AG09319 (cell line): ENCODE data around the gene USP38.

Experiments
- DNase-seq: peaks from one replicate; pipeline ENCODE4 v3.0.0-alpha.2; 2010; ENCODE audit warnings: low read depth; ENCODE audit errors: extremely low read depth
- CTCF ChIP-seq: IDR thresholded peaks from 2 replicates; pipeline ENCODE4 v1.5.1; 2011; ENCODE audit warnings: low read depth, mild to moderate bottlenecking, inconsistent platforms, low read length, moderate library complexity

Gene USP38

GRCh38 chr4:143250617-143251016 lies 65.9 kb downstream of the USP38 start:
- no peak for DNase-seq
- TF ChIP-seq CTCF, result no peak

GRCh38 chr4:143251348-143251747 lies 66.6 kb downstream of the USP38 start:
- TF ChIP-seq CTCF, result no peak
- DNase-seq, result no peak

- no peak for DNase-seq
- no peak for TF ChIP-seq CTCF
These were observed 67.1 kb downstream of the USP38 start for GRCh38 chr4:143251779-143252178.

- no peak for DNase-seq
- no peak for TF ChIP-seq CTCF
These were observed 67.8 kb downstream of the USP38 start for GRCh38 chr4:143252478-143252877.

- TF ChIP-seq CTCF, result no peak
- DNase-seq, result no peak
These were observed 68.4 kb downstream of the USP38 start for GRCh38 chr4:143253166-143253565.

- DNase-seq, result no peak
- TF ChIP-seq CTCF, result no peak
These were observed 69.9 kb downstream of the USP38 start for GRCh38 chr4:143254491-143255226.

- no peak for DNase-seq
- TF ChIP-seq CTCF, result no peak
These were observed 71.7 kb downstream of the USP38 start for GRCh38 chr4:143256456-143256855.
